ENCODE data around the gene BIN2.

The BIN2 gene

DNA sequence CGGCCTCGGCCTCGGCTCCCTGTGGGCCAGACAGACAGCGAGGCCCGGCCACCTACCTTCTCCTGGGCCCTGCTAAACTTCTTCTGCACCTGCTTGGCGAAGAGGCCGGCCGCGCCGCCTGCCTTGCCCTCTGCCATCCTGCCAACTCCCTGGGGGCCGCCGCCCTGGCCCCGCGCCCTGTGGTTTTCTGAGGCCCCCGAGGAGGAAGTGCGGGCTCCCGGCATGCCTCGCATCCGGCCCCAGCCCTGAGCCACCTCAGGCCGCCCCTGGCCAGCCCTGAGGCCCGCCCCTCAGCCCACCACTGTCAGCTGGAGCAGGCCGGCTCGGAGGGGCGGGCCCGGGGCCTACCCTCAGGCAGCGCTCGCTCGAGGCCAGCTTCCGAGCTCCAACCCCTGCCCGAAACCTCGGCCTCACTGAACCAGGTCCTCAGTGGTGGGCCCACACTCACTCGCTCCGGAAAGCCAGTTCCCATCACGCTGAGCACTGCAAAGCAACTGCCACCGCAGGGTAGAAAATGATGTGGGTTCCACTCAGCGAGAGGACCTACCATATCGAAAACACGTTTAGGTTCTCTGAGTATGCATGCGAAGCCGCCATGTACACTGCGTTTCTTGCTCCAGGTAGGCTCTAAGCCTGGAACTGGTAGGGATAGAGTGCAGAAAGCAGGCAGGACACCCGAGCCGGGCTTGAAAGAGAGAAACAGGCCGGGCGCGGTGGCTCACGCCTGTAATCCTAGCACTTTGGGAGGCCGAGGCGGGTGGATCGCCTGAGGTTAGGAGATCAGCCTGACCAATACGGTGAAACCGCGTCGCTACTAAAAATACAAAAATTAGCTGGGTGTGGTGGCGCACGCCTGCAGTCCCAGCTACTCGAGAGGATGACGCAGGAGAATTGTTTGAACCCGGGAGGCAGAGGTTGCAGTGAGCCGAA is at the start of gene BIN2:
Gene BIN2, minus strand, starts transcription at position 209 of the 930 bp plus-strand sequence. Its CDS starts 72 bp downstream, at position 137.
- DNase-seq (ENCODE audit: low read depth), result no peak
- TF ChIP-seq, protein P1, sequence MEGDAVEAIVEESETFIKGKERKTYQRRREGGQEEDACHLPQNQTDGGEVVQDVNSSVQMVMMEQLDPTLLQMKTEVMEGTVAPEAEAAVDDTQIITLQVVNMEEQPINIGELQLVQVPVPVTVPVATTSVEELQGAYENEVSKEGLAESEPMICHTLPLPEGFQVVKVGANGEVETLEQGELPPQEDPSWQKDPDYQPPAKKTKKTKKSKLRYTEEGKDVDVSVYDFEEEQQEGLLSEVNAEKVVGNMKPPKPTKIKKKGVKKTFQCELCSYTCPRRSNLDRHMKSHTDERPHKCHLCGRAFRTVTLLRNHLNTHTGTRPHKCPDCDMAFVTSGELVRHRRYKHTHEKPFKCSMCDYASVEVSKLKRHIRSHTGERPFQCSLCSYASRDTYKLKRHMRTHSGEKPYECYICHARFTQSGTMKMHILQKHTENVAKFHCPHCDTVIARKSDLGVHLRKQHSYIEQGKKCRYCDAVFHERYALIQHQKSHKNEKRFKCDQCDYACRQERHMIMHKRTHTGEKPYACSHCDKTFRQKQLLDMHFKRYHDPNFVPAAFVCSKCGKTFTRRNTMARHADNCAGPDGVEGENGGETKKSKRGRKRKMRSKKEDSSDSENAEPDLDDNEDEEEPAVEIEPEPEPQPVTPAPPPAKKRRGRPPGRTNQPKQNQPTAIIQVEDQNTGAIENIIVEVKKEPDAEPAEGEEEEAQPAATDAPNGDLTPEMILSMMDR (conservative IDR thresholded peaks at IDR 0.05; ENCODE audit: low read length), result no peak
- no peak within 1 kb of the TSS for H3K4me3 ChIP-seq (ENCODE audit: low read length)

DNA sequence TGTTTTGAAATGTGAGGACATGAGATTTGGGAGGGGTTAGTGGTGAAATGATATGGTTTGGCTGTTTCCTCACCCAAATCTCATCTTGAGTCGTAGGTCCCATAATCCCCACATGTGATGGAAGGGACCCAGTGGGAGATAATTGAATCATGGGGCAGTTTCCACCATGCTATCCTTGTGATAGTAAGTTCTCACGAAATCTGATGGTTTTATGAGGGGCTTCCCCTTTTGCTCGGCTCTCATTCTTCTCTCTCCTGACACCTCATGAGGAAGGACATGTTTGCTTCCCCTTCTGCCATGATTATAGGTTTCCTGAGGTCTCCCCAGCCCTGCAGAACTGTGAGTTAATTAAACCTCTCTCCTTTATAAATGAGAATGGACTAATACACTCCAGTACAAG is 49.2 kb upstream of the BIN2 start:
- TF ChIP-seq, protein P1 (conservative IDR thresholded peaks at IDR 0.05; ENCODE audit: low read length), result no peak
- no peak overlapping the region for H3K4me3 ChIP-seq (ENCODE audit: low read length)
- no peak for DNase-seq (ENCODE audit: low read depth)

DNA sequence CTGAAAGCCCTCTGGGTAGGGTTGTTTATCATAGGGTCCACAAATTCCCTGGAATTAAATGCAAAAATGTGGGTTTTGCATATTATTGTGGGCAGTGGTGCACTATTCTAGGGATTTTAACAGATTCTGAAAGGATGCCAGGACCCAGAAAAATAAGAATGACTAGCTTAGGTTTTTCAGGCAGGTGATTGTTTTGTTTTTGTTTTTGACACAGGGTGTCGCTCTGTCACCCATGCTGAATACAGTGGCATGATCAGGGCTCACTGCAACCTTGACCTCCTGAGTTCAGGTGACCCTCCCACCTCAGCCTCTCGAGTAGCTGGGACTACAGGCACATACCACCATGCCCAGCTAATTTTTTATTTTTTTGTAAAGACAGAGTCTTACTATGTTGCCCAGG is 48.0 kb upstream of the BIN2 start:
- no peak overlapping the region for H3K4me3 ChIP-seq (ENCODE audit: low read length)
- no peak for DNase-seq (ENCODE audit: low read depth)
- TF ChIP-seq, protein P1 (conservative IDR thresholded peaks at IDR 0.05; ENCODE audit: low read length), result no peak

DNA sequence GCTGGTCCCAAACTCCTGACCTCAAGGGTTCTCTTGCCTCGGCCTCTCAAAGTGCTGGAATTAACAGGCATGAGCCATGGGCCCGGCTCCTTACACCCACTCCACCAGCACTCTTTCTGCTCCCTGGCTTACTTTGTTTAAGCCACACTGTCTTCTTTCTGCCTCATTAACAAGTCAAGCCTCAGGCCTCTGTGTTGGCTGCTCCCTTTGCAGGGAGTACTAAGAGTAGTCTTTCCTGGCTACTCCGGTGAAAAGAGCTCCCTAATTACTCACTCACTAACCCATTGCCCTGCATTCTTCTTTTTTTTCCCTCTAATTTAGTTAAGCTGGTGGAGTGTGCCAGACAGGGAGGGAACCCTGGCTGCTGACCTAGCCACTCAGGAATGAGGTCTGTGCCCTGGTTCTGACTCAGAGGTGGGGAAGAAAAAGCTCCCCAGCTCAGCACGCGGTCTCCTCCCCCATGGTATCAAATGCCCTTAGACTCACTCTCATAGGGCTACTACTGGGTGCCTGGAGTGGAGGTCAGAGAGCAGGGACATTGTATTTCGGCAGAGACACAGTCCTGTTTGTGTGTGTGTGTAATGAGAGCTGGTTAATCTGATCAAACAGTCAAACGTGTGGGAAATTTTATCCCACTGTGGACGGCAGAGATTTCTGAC is 47.5 kb upstream of the BIN2 start:
- H3K4me3 ChIP-seq (ENCODE audit: low read length), result no peak overlapping the region
- peak; percentile 93 for DNase-seq (ENCODE audit: low read depth)
- TF ChIP-seq, protein P1 (conservative IDR thresholded peaks at IDR 0.05; ENCODE audit: low read length), result no peak

DNA sequence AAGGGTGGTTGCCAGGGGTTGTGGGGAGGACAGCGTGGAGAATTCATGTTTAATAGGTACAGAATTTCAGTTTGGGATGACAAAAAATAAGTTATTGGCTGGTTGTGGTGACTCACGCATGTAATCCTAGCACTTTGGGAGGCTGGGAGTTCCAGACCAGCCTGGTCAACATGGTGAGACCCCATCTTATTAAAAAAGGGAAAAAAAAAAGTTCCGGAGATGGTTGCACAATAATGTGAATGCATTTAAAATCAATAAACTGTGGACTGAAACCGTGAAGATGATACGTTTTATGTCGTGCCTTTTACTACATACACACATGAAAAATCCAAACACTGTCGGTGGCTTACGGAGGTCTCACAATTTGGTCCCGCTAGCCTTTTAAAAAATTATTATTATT is 46.7 kb upstream of the BIN2 start:
- TF ChIP-seq, protein P1 (conservative IDR thresholded peaks at IDR 0.05; ENCODE audit: low read length), result no peak
- no peak overlapping the region for H3K4me3 ChIP-seq (ENCODE audit: low read length)
- no peak for DNase-seq (ENCODE audit: low read depth)

DNA sequence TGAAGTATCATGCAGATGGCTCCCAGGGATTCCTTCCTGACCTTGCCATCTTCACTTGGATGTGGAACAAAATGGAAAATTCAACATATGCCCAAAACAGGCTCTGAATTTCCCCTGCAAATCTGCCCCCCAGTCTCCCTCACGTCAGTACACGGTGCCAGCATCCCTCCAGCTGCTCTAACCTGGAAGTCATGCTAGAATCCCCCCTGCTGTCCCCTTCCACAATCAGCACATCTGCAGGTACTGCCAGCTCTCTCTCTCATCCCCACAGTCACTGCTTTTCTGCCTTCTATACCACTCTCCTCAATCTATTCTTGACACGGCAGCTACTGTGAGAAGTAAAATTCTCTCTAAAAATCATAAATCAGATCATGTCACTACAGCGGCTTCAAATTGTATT is 45.6 kb upstream of the BIN2 start:
- H3K4me3 ChIP-seq (ENCODE audit: low read length), result no peak overlapping the region
- no peak for DNase-seq (ENCODE audit: low read depth)
- TF ChIP-seq, protein P1 (conservative IDR thresholded peaks at IDR 0.05; ENCODE audit: low read length), result no peak
